ENCODE data around the gene DNAJC13.

The DNAJC13 gene

GRCh38 chr3:132549890-132550578 lies 132.7 kb downstream of the DNAJC13 start:
- DNase-seq = no peak

- DNase-seq = no peak
Measured at GRCh38 chr3:132550579-132551305, 133.4 kb downstream of the DNAJC13 start.

GRCh38 chr3:132553826-132554225 lies 136.5 kb downstream of the DNAJC13 start:
- no peak for DNase-seq

- peak; percentile 88 for DNase-seq
Measured at GRCh38 chr3:132554437-132554836, 137.1 kb downstream of the DNAJC13 start.

GRCh38 chr3:132555306-132556035 lies 138.2 kb downstream of the DNAJC13 start:
- no peak for DNase-seq

GRCh38 chr3:132556036-132556386 lies 138.7 kb downstream of the DNAJC13 start:
- DNase-seq = peak; percentile 50

- DNase-seq = no peak
Measured at GRCh38 chr3:132556508-132557159, 139.3 kb downstream of the DNAJC13 start.

GRCh38 chr3:132561003-132561402 lies 143.7 kb downstream of the DNAJC13 start:
- DNase-seq = peak; percentile 19

GRCh38 chr3:132563420-132564069 lies 146.2 kb downstream of the DNAJC13 start:
- no peak for DNase-seq

GRCh38 chr3:132564070-132564465 lies 146.8 kb downstream of the DNAJC13 start:
- DNase-seq = no peak

GRCh38 chr3:132568422-132568821 lies 151.1 kb downstream of the DNAJC13 start:
- DNase-seq = no peak

- no peak for DNase-seq
Measured at GRCh38 chr3:132569153-132569552, 151.9 kb downstream of the DNAJC13 start.

GRCh38 chr3:132569580-132569979 lies 152.3 kb downstream of the DNAJC13 start:
- no peak for DNase-seq

GRCh38 chr3:132570016-132570415 lies 152.7 kb downstream of the DNAJC13 start:
- no peak for DNase-seq

- no peak for DNase-seq
Measured at GRCh38 chr3:132573797-132574211, 156.5 kb downstream of the DNAJC13 start.

GRCh38 chr3:132587401-132587800 lies 170.1 kb downstream of the DNAJC13 start:
- no peak for DNase-seq

Measured in NCI-H2029 treated with DMSO at 0.1 percent for 48 hours (cell line).